ENCODE results near the gene HOXB4. TPM values are rescaled to one million over a fixed set of nuclear protein-coding genes. Genes with fewer than 3 reads are reported as not detected.

The HOXB4 gene
- total RNA-seq, 1 experiment from 2014 or later = 2.0 TPM

DNA sequence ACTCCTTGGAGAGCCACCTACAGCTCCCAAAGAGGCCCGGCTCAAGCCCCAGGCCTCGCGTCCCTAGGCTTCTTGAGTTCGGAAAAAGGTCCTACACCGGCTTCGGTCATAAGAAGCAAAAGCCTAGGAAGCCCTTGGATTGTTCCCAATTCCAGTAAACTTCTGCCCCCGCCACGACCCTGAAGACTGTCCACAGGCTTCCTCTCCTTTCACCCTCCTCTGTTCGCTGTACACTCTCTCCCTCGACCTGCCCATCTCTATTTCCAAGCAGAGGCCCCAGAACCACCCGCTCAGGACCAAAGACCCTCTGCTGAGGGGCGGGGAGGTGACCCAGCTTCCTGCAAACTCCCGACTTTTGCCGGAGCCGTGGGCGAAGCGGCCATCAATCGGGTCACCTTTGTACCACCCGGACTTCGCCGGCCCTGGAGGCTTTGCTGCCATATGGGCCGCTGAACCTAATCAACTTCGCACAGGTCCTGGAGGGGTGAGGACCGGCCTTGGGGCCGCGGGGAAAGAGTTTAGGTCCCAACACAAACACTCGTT, 36.0 kb downstream of the HOXB4 start:
- Histone ChIP-seq H3K9me2 (ENCODE audit: insufficient read depth) (no peaks in the 10 kb centered on the region), H3K27me3 (ENCODE audit: insufficient read depth, low read depth) (no peaks in the 10 kb centered on the region), H3K4me2 (no peak overlapping the region), H3K4me3 (no peak overlapping the region), H3K79me2 (ENCODE audit: low read depth) (no peaks in the 10 kb centered on the region), H3K4me1 (replicated peaks; ENCODE audit: insufficient read depth) (0 out of 2 replicates have a peak, but pooled peaks cover 4% of the 10 kb centered on the region), H3F3A (ENCODE audit: insufficient read depth, low read depth) (peaks cover 10% of the 10 kb centered on the region; the same call in 1 of the 2 replicates), H3K36me3 (ENCODE audit: low read depth) (no peaks in the 10 kb centered on the region), H4K20me1 (ENCODE audit: insufficient read depth) (no peaks in the 10 kb centered on the region), H3K9me3 (ENCODE audit: insufficient read depth, low read depth) (no peaks in the 10 kb centered on the region), H3K27ac (no peak overlapping the region), H2AFZ (no peak overlapping the region)
- ChIA-PET CTCF (no interaction called here), POLR2A (ENCODE audit: unreplicated experiment) (no interaction called here)
- TF ChIP-seq CTCF (conservative IDR thresholded peaks at IDR 0.05) (no peak), EZH2 (IDR thresholded peaks at IDR 0.05; ENCODE audit: low read depth) (no peak)
- intact Hi-C loops (cut with micrococcal nuclease; ENCODE audit: unreplicated experiment) = no loop called here
- DNase-seq = no peak
- no TSS peak for BruUV-seq (replicated peaks)

DNA sequence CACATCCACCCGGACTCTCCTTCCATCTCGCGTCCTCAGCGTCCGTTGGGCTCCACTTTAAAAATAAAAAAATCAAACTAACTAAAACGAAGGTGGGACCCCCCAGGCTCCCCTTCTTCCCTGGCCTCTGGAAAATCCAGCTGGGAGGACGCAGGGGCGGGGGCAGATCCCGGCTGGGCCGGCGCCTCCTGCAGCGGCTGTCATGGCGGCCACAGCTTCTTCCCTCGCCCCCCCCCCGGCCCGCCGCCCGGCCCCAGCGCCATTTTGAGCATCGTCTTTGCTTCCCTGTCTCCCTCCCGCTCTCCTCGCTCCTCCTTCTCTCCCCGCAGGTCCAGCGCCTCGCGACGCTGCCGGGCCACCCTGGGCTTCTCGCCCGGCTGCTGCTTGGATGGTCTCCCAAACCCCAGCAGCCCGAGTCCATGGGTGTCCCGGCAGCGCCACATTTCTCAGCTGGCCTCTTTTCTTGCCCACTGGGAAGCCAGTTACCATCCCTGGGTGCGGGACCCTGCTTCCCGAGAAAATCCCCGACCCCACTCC, 36.5 kb downstream of the HOXB4 start:
- H3K4me2 ChIP-seq = no peak overlapping the region

GRCh38 chr17:48541036-48541576, 37.0 kb downstream of the HOXB4 start:
- Histone ChIP-seq H3K36me3 (ENCODE audit: low read depth) (no peaks in the 10 kb centered on the region), H4K20me1 (ENCODE audit: insufficient read depth) (no peaks in the 10 kb centered on the region), H3K27ac (no peak overlapping the region), H3K4me1 (replicated peaks; ENCODE audit: insufficient read depth) (0 out of 2 replicates have a peak, but pooled peaks cover 13% of the 10 kb centered on the region), H3K27me3 (ENCODE audit: insufficient read depth, low read depth) (no peaks in the 10 kb centered on the region), H3K79me2 (ENCODE audit: low read depth) (no peaks in the 10 kb centered on the region), H3F3A (ENCODE audit: insufficient read depth, low read depth) (0 out of 2 replicates have a peak, but pooled peaks cover 4% of the 10 kb centered on the region), H3K4me3 (no peak overlapping the region), H3K9me3 (ENCODE audit: insufficient read depth, low read depth) (no peaks in the 10 kb centered on the region), H3K9me2 (ENCODE audit: insufficient read depth) (no peaks in the 10 kb centered on the region), H3K4me2 (no peak overlapping the region), H2AFZ (no peak overlapping the region)
- CTCF ChIA-PET = no interaction called here
- intact Hi-C loops (cut with micrococcal nuclease; ENCODE audit: unreplicated experiment) = no loop called here
- POLR2A ChIA-PET (ENCODE audit: unreplicated experiment) = no interaction called here
- DNase-seq = no peak
- no TSS peak for BruUV-seq (replicated peaks)
- TF ChIP-seq EZH2 (IDR thresholded peaks at IDR 0.05; ENCODE audit: low read depth) (no peak), CTCF (conservative IDR thresholded peaks at IDR 0.05) (no peak)

More for the DNA sequence above, 36.5 kb downstream of the HOXB4 start:
- Histone ChIP-seq H3K79me2 (ENCODE audit: low read depth) (no peaks in the 10 kb centered on the region), H3K4me1 (replicated peaks; ENCODE audit: insufficient read depth) (0 out of 2 replicates have a peak, but pooled peaks cover 10% of the 10 kb centered on the region), H3K27ac (no peak overlapping the region), H3K27me3 (ENCODE audit: insufficient read depth, low read depth) (no peaks in the 10 kb centered on the region), H3K36me3 (ENCODE audit: low read depth) (no peaks in the 10 kb centered on the region), H3K9me3 (ENCODE audit: insufficient read depth, low read depth) (no peaks in the 10 kb centered on the region), H2AFZ (no peak overlapping the region), H3K4me3 (no peak overlapping the region), H4K20me1 (ENCODE audit: insufficient read depth) (no peaks in the 10 kb centered on the region), H3K9me2 (ENCODE audit: insufficient read depth) (no peaks in the 10 kb centered on the region), H3F3A (ENCODE audit: insufficient read depth, low read depth) (peaks cover 5% of the 10 kb centered on the region; the same call in 1 of the 2 replicates)
- no peak for TF ChIP-seq EZH2 (IDR thresholded peaks at IDR 0.05; ENCODE audit: low read depth)
- TF ChIP-seq CTCF (conservative IDR thresholded peaks at IDR 0.05) = no peak
- ChIA-PET POLR2A (ENCODE audit: unreplicated experiment) (no interaction called here), CTCF (no interaction called here)
- intact Hi-C loops (cut with micrococcal nuclease; ENCODE audit: unreplicated experiment) = no loop called here
- no peak for DNase-seq
- BruUV-seq (replicated peaks) = no TSS peak

All from PC-9 (cell line).